ENCODE results near the gene SOCS7.

The SOCS7 gene

DNA sequence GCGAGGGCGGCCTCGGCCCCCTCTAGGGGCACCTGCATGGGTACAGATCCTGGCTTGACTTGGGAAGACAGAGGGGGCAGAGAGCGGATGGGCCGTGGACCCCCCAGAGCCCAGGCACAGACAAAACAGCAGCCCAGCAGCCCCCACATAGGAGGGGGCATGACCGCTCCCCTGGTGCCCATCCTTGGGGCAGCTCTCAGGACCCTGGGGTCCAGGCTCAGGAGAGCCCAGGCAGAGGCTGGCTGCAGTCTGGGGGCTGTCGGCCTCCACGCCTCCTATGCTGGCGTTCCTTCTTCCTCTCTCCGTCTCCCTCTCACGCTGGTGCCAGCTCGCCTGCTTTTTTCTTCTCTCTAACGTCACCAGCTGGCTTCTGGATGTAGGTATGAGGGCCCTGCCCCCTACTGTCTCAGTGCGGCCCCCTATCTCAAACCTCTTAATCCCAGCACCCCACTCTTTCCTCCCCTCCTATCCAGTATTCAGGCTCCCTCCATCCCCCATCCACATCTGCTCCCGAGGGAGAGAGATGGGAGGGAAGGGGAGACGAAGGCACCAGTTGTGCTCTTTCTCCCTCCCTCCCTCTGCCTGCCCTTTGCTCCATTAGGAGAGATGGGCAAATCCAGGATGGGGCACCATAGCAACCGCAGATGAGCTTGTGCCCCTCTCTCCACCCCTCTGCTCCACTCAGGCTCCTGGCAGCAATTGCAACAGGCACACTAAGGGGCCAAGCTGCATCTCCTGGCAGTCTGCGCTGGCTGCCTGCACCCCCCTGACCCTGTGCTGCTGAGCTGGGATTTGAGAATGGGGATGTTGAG is 7.8 kb upstream of the SOCS7 start, which contains the start of gene GPR179:
TSS of gene GPR179 (minus strand) at position 349 of the 812 bp plus-strand sequence. CDS start at position 182, 167 bp downstream.
- no peak for DNase-seq (ENCODE audit: insufficient read length, low spot score)
- no peak for TF ChIP-seq POLR2A (IDR thresholded peaks at IDR 0.05; ENCODE audit: low read depth, low read length)
- no peak for FAIRE-seq

DNA sequence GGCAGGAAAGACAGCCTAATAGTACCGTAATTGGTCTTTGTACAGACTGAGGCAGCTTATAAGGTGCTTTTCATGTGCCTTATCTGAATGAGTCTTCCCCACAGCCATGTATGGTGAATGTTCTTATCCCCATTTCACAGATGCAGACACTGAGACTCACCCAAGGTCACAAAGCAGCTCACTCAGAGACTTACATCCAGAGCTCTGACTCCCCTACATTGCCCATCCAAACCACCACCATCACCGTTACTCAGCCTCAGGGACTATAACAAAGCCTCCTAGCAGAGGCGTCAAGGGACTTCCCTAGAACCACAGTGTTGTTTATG is 7.3 kb upstream of the SOCS7 start:
- no peak for DNase-seq (ENCODE audit: insufficient read length, low spot score)
- no peak for FAIRE-seq
- no peak for TF ChIP-seq POLR2A (IDR thresholded peaks at IDR 0.05; ENCODE audit: low read depth, low read length)

DNA sequence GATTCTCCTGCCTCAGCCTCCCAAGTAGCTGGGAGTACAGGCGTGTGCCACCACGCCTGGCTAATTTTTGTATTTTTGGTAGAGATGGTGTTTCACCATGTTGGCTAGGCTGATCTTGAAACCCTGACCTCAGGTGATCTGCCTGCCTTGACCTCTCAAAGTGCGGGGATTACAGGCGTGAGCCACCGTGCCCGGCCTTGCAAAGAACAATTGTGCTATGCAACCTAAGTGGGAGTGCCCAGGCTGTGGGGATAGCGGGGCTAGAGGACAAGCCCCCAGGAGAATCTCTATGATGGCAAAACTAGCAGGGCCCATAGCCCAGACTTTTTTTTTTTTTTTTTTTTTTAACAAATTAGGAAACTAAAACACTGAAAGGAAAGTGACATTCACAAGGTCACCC is 5.9 kb upstream of the SOCS7 start:
- no peak for FAIRE-seq
- no peak for TF ChIP-seq POLR2A (IDR thresholded peaks at IDR 0.05; ENCODE audit: low read depth, low read length)
- no peak for DNase-seq (ENCODE audit: insufficient read length, low spot score)

DNA sequence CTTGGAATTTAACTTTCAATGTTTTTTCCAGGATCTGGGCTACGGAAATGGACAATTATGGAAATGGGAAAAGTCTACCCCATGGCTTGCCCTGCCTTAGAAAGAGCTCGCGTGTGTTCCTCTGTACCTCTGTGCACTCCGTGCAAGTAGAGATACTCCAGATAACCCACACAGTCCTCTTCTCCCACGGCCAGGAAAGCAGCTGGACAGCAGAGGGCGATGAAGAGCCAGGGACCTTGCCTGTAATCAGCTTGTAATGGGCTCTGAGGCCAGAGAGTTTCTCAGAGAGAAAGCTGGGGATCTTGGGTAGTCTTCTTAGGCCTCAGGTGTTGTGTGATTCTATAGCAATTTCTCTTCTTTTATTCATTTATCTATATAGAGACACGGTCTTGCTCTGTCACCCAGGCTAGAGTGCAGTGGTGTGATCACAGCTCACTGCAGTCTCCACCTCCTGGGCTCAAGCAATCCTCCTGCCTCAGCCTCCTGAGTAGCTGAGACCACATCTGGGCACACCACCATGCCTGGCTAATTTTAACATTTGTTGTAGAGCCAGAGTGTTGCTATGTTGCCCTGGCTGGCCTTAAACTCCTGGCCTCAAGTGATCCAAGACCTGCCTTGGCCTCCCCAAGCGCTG is 2.4 kb upstream of the SOCS7 start:
- FAIRE-seq (no peak), DNase-seq (ENCODE audit: insufficient read length, low spot score) (peak; percentile 56)
- no peak for TF ChIP-seq POLR2A (IDR thresholded peaks at IDR 0.05; ENCODE audit: low read depth, low read length)

DNA sequence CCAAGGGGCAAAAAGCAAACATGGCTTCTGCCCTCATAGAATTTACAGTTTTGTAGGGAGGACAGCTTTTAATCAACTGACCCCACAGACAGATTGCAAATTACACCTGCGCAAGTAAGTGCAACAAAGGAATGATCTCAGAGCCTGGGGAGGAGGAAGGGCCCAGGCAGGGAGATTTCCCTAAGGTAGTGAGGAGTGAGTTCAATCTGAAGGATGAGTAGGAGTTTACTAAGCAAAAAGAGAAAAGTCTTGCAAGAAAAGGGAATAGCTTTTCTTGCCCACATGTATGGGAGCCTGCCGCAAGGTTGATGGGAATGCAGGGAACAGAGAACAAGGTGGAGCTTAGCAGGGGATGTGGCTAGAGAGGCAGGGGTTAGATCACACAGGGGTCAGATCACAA is 1.6 kb upstream of the SOCS7 start:
- TF ChIP-seq POLR2A (IDR thresholded peaks at IDR 0.05; ENCODE audit: low read depth, low read length), result no peak
- FAIRE-seq (no peak), DNase-seq (ENCODE audit: insufficient read length, low spot score) (no peak)

DNA sequence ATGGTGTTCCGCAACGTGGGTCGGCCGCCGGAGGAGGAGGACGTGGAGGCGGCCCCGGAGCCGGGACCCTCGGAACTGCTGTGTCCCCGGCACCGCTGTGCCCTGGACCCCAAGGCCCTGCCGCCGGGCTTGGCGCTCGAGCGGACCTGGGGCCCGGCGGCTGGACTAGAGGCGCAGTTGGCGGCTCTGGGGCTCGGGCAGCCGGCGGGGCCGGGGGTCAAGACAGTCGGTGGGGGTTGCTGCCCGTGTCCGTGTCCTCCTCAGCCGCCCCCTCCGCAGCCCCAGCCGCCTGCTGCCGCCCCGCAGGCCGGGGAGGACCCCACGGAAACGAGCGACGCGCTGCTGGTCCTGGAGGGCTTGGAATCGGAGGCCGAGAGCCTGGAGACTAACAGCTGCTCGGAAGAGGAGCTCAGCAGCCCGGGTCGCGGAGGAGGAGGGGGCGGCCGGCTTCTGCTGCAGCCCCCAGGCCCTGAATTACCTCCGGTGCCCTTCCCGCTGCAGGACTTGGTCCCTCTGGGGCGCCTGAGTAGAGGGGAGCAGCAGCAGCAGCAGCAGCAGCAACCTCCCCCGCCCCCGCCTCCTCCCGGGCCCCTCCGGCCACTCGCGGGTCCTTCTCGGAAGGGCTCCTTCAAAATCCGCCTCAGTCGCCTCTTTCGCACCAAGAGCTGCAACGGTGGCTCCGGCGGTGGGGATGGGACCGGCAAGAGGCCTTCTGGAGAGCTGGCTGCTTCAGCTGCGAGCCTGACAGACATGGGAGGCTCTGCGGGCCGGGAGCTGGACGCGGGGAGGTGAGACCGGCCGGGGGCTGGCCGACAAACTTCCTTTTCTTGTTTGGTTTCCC is 821 bp downstream of the SOCS7 start:
- DNase-seq (ENCODE audit: insufficient read length, low spot score) (no peak), FAIRE-seq (no peak)
- TF ChIP-seq POLR2A (IDR thresholded peaks at IDR 0.05; ENCODE audit: low read depth, low read length), result no peak

DNA sequence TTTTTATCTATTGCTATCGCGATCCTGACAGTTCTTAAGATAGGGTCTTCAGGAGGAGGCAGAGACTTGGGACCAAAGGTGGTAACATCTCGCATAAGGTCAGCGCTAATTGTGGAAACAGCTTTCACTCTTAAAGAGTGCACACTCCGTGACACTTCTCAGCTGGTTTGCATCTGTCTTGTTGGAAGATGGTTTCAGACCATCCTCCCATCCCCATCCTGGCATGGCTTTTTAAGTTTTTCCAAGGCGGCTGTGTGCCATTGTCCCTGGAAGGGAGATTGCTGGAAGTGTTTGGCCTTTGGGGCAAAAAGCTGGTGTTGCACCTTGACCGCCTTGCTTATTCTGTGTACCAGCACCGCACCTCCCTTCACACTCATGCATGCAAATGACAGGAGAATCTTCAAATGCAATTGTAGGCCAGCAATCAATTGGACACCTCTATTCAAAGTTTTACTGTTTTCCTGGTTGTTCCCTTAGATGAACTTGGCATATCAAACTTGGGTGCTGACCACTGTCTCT is 1.5 kb downstream of the SOCS7 start:
- FAIRE-seq (no peak), DNase-seq (ENCODE audit: insufficient read length, low spot score) (no peak)
- no peak for TF ChIP-seq POLR2A (IDR thresholded peaks at IDR 0.05; ENCODE audit: low read depth, low read length)

DNA sequence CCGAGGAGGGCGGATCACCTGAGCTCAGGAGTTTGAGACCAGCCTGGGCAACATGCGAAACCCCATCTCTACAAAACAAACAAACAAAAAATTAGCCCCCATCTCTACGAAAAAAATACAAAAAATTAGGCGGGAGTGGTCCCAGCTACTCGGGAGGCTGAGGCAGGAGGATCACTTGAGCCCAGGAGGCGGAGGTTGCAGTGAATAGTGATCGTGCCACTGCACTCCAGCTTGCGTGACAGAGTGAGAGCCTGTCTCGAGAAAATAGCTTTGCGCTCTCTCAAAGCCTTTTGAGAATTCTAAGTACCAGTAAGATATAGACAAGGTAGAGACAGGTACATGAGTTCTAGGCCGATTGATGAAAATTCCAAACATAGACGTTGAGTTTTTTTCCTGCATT is 2.0 kb downstream of the SOCS7 start:
- TF ChIP-seq POLR2A (IDR thresholded peaks at IDR 0.05; ENCODE audit: low read depth, low read length), result no peak
- no peak for DNase-seq (ENCODE audit: insufficient read length, low spot score)
- no peak for FAIRE-seq

DNA sequence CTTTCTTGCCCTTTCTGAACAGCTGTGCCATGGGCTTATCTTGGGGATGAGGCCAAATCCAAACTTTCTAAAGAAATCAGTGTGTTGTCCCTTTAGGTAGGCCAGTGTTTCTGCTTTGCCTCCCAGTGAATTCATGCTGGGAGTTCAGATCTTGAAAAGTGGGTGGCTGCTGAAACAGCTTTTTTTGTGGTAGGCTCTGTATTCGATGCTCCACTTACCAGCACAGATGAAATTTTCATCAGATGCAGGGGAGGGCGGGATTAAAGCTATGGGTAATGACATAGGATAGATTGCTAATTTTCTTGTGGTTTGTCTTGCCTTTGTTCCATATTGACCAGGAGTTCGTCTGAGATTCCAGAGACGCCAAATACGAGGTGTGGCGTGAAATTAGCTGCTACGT is 2.8 kb downstream of the SOCS7 start:
- no peak for FAIRE-seq
- no peak for DNase-seq (ENCODE audit: insufficient read length, low spot score)
- TF ChIP-seq POLR2A (IDR thresholded peaks at IDR 0.05; ENCODE audit: low read depth, low read length), result no peak

DNA sequence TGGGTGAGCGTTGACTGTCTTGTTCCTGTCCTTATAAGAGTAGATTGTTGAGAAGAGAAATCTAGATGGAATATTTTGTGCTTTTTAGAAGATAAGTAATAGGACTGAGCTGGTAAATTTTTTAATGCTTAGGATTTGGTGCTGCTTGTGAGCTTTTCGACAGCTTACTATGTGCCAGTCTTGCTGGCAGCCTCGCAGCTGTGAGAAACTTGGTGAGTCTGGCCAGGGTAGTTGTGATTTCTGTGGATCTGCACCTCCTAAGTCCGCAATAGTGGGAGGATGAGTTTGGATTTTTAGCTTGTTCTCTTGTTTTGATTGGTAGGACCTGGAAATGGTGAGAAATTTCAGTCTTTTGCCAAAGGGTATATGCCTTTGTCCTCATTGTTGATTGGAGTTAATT is 3.6 kb downstream of the SOCS7 start:
- no peak for DNase-seq (ENCODE audit: insufficient read length, low spot score)
- TF ChIP-seq POLR2A (IDR thresholded peaks at IDR 0.05; ENCODE audit: low read depth, low read length), result no peak
- FAIRE-seq, result no peak

DNA sequence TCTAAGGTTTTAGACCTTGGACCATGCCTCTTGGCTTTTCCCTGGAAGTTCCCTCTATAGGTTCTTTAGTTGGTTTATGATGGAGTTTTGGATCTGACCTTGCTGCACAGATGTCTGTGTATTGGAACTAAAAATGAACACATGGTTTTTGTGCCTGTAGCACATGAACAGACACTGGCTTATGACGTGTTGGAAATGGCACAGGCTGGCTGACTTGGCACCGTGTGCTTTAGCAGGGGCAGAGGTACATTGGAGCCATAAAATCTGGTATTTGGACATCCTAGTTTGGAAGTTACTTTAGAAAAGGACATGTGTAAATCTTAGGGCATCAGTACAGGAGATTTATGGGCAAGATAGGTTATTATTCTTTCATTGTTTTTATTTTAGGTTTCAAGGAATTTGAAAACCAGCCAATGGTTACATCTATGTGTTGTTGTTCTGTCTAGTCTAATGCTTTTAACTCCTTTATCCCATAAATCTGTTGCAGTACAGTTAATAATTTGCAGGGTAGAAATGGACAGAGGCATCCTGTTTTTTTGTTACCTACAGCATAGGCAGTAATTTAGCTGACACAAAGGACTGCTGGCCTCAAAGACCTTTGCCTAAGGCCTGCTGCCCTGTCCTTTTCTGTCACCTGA is 6.0 kb downstream of the SOCS7 start:
- DNase-seq (ENCODE audit: insufficient read length, low spot score), result no peak
- no peak for TF ChIP-seq POLR2A (IDR thresholded peaks at IDR 0.05; ENCODE audit: low read depth, low read length)
- FAIRE-seq, result no peak

DNA sequence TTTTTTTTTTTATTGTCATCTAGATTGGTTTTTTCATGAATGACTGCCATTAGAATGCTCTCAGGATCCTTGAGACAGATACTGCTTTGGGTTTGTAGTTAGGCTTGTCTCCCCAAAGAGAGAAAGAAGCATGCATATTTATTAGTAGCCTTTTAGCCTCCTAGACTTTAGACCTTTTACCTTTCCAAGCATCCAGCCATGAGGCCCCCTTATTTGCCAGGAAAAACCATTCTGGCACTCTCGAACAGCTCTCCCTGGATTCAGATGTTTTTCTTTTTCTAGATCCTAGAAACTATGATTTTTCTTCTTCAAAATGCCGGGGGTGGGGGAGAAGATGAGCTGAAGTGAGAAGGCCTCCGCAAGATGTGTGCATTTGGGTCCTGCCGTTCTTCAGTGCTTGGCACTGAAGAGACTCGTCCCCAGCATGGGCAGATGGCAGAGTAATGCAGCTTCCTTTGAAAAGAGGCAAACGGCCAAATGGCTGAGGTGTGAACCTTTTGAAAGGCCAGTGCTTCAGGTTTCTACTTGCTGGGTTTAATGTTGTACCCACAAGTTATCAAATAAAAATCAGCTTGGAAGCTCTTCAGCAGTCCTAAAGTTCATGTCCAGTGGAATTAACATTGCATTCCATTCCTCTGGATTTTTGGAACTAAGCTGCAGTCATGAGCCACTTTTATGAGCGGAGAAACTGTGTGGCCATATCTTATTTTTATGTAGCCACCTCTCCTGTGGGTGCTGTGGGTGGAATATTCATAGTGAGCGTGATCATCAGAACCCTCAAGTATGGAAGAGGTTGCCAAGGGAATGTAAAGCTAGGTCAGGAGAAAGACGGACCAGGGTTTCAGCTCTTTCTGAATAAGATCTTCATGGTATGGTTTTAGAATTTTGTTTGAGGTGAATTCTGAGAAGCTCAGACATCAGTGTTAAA is 7.2 kb downstream of the SOCS7 start:
- no peak for DNase-seq (ENCODE audit: insufficient read length, low spot score)
- TF ChIP-seq POLR2A (IDR thresholded peaks at IDR 0.05; ENCODE audit: low read depth, low read length), result no peak
- FAIRE-seq, result no peak

All from H54 (cell line).